NCI-H526 treated with DMSO at 0.1 percent for 48 hours (cell line): ENCODE data around the gene ADCY9.

Experiments used
- DNase-seq: peaks from one replicate; lab custom pipeline; 2025; lab: John Stamatoyannopoulos, UW

ADCY9 gene

GRCh38 chr16:3912897-3913296, 203.3 kb downstream of the ADCY9 start:
- DNase-seq = no peak
